Uterus (tissue), 2 donors: ENCODE data around the gene MSMB.

Experiments used
- POLR2A ChIP-seq, 2 donors: fragments of 450-650 bp; IDR thresholded peaks; one replicate each; pipeline ENCODE4 v1.6.1; 2016; ENCODE audit warnings: antibody characterized with exemption in 2 of 2, mild to moderate bottlenecking in 1 of 2, moderate library complexity in 1 of 2
- TF ChIP-seq, protein P1 (sequence below), 4 experiments: fragments of 200-600 bp in 2 of 4; fragments of 450-650 bp in 2 of 4; sonication (generic) in 2 of 4; IDR thresholded peaks; one replicate each; pipeline ENCODE4 v1.5.1; 2016 to 2019; ENCODE audit warnings: antibody characterized with exemption in 4 of 4, mild to moderate bottlenecking in 2 of 4, moderate library complexity in 1 of 4

DNA sequence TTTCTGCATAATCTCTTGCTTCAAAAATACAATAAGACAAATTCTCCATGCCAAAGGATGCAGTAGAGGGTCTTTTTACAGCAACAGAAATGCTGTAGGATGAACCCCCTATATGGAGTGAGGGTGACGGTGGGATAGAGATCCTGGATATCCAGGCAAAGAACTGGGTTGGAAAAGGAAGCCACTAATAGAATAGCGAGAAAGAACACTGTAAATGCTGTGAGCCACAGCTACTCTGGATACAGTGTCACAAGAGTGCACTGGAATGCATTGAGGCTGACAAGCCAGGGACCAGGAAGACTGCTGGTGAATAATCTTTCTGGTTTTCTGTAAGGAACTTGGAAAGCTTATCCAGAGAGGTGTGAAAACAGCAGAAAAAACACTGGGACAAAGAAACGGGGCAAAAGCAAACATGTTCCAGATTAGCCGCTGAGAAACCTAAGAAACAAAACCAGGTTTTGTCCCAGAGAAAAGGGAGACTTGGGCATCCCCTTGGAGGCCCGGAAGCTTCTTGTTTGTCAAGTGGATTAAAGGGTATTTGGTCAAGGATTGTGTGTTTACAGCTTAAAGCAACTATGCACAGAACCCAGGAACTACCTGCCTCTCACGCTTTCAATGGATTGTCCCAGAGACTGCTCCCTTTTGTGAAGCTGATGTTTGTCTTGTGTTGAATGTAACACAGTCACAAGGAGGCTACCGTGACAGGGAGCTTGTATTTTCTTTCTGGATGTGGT is 6.2 kb upstream of the MSMB start:
- TF ChIP-seq, protein P1, sequence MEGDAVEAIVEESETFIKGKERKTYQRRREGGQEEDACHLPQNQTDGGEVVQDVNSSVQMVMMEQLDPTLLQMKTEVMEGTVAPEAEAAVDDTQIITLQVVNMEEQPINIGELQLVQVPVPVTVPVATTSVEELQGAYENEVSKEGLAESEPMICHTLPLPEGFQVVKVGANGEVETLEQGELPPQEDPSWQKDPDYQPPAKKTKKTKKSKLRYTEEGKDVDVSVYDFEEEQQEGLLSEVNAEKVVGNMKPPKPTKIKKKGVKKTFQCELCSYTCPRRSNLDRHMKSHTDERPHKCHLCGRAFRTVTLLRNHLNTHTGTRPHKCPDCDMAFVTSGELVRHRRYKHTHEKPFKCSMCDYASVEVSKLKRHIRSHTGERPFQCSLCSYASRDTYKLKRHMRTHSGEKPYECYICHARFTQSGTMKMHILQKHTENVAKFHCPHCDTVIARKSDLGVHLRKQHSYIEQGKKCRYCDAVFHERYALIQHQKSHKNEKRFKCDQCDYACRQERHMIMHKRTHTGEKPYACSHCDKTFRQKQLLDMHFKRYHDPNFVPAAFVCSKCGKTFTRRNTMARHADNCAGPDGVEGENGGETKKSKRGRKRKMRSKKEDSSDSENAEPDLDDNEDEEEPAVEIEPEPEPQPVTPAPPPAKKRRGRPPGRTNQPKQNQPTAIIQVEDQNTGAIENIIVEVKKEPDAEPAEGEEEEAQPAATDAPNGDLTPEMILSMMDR (IDR thresholded peaks at IDR 0.05): no peak
- TF ChIP-seq POLR2A (IDR thresholded peaks at IDR 0.05): no peak
